Measurements from ENCODE around the gene PRIM1. TPM values are rescaled to one million over a fixed set of nuclear protein-coding genes. Genes with fewer than 3 reads are reported as not detected.
"Not testable (repeated sequence)": the region's sequence is repeated elsewhere in the genome, so short reads cannot be mapped to it uniquely, and the experiment has no call there.

Gene PRIM1
- 56.7 and 61.0 TPM in 2 replicates for total RNA-seq (2014; rRNA removed; shearing (Covaris generic))
- 64.5 and 70.8 TPM in 2 replicates for polyA plus RNA-seq (2015; cell fraction: cytosol; rRNA removed)
- polyA plus RNA-seq (2015; cell fraction: nucleus; rRNA removed), result 63.1 and 72.2 TPM in 2 replicates

- peak; percentile 86 for DNase-seq (ENCODE audit: low read depth)
Observed at GRCh38 chr12:56751712-56752598, at the start of gene PRIM1. Gene PRIM1, minus strand, starts transcription at chr12:56752323. Its CDS starts 25 bp downstream, at chr12:56752298.

- DNase-seq (ENCODE audit: low read depth), result no peak
Observed at GRCh38 chr12:56800221-56800620, 48.1 kb upstream of the PRIM1 start.

- DNase-seq (ENCODE audit: low read depth), result not testable (repeated sequence)
Observed at GRCh38 chr12:56799345-56799744, 47.2 kb upstream of the PRIM1 start.

DNA sequence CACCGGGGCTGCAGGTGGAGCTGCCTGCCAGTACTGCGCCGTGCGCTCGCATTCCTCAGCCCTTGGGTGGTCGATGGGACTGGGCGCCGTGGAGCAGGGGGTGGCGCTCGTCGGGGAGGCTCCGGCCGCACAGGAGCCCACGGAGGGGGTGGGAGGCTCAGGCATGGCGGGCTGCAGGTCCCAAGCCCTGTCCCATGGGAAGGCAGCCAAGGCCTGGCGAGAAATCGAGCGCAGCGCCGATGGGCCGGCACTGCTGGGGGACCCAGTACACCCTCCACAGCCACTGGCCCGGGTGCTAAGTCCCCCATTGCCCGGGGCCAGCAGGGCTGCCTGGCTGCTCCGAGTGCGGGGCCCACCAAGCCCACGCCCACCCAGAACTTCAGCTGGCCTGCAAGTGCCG lies 43.7 kb upstream of the PRIM1 start:
- not testable (repeated sequence) for DNase-seq (ENCODE audit: low read depth)

- not testable (repeated sequence) for DNase-seq (ENCODE audit: low read depth)
Observed at GRCh38 chr12:56795046-56795562, 43.0 kb upstream of the PRIM1 start.

- peak; percentile 21 for DNase-seq (ENCODE audit: low read depth)
Observed at GRCh38 chr12:56793124-56793523, 41.0 kb upstream of the PRIM1 start.

DNA sequence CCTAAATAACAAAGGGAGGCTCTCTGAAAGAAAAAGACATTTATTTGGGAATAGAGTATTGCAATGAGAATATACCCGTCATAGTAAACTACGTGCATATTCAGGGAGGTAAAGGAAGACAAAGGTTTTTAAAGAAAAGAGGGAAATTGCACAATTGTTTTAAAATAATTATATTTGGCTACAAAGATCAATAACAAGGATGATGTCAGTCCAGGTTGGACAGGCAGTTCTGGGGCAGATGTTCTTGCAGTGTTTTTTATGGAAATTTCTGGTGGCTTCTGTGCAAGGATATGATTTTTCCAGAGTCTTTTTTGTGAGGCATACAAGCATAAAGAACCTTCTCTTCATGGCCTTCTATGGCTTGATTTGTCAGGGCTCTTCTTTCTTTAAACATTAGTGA lies 40.6 kb upstream of the PRIM1 start:
- no peak for DNase-seq (ENCODE audit: low read depth)

DNA sequence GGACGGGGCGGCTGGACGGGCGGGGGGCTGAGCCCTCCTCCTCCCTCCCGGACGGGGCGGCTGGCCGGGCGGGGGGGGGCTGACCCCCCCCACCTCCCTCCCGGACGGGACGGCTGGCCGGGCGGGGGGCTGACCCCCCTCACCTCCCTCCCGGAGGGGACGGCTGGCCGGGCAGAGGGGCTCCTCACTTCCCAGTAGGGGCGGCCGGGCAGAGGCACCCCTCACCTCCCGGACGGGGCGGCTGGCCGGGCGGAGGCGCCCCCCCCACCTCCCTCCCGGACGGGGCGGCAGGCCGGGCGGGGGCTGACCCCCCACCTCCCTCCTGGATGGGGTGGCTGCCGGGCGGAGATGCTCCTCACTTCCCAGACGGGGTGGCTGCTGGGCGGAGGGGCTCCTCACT lies 37.3 kb upstream of the PRIM1 start:
- DNase-seq (ENCODE audit: low read depth), result not testable (repeated sequence)

GRCh38 chr12:56787498-56787897 lies 35.4 kb upstream of the PRIM1 start:
- no peak for DNase-seq (ENCODE audit: low read depth)

- no peak for DNase-seq (ENCODE audit: low read depth)
Observed at GRCh38 chr12:56785874-56786273, 33.8 kb upstream of the PRIM1 start.

- no peak for DNase-seq (ENCODE audit: low read depth)
Observed at GRCh38 chr12:56785141-56785865, 33.2 kb upstream of the PRIM1 start.

GRCh38 chr12:56781726-56782125 lies 29.6 kb upstream of the PRIM1 start:
- DNase-seq (ENCODE audit: low read depth), result no peak

DNA sequence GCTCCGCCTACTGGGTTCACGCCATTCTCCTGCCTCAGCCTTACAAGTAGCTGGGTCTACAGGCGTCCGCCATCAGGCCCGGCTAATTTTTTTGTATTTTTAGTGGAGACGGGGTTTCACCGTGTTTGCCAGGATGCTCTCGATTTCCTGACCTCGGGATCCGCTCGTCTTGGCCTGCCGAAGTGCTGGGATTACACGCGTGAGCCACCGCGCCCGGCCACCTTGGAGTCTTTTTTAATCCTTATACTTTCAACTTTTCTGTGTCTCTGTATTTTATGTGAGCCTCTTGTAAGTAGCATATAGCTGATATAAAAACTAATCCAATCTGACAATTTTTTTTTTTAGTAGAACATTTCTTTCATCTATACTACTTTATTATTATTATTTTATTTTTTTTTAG lies 26.6 kb upstream of the PRIM1 start:
- no peak for DNase-seq (ENCODE audit: low read depth)

DNA sequence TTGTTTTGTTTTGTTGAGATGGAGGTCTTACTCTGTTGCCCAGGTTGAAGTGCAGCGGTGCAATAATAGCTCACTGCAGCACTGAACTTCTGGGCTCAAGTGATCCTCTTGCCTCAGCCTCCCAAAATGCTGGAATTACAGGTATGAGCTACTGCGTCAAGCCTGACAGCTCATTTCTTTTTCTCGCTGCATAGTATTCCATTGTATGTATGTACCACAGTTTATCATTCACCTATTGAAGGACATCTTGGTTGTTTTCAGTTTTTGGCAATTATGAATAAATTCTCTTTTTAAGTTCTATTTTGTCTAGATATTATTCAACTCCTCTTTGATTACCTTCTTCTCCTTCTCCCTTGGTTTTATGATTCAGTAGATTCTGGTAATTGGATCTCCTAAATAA lies 24.5 kb upstream of the PRIM1 start:
- no peak for DNase-seq (ENCODE audit: low read depth)

DNA sequence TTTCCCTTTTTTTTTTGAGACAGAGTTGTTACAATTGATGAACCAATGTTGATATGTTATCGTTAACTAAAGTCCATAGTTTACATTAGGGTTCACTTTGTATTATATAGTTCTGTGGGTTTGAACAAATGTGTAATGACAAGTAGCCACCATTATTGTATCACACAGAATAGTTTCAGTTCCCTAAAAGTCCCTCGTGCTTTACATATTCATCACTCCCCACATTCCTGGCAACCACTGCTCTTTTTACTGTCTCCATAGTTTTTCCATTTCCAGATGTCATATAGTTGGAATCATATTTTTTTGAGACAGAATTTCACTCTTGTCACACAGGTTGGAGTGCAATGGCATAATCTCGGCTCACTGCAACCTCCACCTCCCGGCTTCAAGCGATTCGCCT lies 23.5 kb upstream of the PRIM1 start:
- DNase-seq (ENCODE audit: low read depth), result no peak

DNA sequence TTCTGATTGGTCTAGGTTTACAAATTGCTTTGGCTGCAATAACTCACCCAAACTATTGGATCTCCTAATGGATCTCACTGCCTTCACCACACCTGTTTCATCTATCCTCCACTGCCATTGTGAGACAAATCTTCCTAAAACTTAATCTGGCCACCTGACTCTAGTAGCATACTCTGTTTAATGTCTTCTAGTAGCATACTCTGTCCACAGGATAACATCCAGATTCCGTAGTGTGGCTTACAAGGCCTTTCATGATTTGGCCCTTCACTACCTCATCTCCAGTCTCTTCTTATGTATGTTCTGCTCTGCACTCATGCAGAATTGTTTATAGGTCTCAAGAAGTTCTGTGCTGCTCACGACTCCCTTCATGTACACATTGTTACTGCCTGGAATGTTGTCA lies 21.0 kb upstream of the PRIM1 start:
- DNase-seq (ENCODE audit: low read depth), result no peak

GRCh38 chr12:56772625-56773024 lies 20.5 kb upstream of the PRIM1 start:
- no peak for DNase-seq (ENCODE audit: low read depth)

- DNase-seq (ENCODE audit: low read depth), result no peak
Observed at GRCh38 chr12:56769868-56770267, 17.7 kb upstream of the PRIM1 start.

DNA sequence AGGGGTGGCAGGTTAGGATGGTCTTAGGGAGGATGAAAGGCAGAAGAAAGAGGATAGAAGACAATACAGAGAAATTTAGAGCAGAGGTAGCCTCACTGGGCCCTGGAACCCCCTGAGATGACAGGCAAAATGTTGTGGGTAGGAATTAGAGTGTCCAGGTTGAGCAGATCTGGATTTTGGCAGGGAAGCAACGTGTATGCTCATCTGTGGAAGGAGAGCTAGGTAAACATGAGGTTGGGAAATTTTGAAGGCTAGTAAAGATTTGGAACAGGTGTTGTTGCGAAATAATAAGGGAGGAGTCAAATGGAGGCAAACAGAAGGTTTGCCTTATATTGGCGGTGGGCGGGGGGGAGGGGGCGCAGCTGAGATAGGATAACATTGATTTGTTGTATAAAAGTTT lies 16.3 kb upstream of the PRIM1 start:
- DNase-seq (ENCODE audit: low read depth), result no peak

GRCh38 chr12:56766535-56766934 lies 14.4 kb upstream of the PRIM1 start:
- DNase-seq (ENCODE audit: low read depth), result no peak

DNA sequence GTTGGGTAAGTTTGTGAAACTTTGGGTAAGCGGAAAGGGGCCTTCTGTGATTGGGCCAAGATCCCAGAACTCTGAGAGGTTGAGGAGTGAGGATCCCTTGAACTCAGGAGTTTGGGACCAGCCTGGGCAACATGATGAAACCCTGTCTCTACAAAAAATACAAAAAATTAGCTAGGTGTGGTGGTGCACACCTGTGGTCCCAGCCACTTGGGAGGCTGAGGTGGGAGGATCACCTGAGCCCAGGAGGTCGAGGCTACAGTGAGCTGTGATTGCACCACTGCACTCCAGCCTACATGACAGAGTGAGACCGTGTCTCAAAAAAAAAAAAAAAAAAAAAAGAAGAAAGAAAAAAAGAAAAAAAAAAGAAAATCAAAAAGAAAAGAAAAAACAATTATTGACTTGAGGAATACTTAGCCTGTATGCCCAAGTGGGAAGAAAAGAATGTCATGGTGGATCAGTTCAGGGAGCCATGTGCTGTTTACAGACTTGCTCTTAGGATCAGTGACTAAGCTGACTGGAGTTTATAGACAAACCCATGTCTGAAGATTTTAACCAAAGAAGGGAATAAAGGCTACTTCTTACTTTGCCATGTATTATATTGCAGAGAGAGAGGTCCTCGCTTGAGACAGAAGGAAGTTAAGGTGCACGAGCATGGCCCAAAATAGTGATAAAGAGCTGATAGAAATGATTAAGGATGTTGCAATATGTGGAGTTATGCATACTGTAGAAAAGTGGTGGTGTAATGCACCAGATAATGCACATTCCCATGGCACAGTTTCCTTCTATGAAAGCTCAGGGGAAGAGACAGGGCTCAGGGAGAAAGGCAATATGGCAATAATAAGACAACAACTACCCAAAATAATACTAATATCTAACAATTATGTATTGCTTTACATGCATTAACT lies 11.9 kb upstream of the PRIM1 start:
- peak; percentile 26 for DNase-seq (ENCODE audit: low read depth)
